Liver (tissue), 9 donors: ENCODE measurements around the gene NARS2. TPM values are rescaled to one million over a fixed set of nuclear protein-coding genes. Genes with fewer than 3 reads are reported as not detected.

Experiments used
- DNase-seq: peaks from one replicate; pipeline ENCODE4 v3.0.0-alpha.2; 2017; ENCODE audit warnings: low spot score
- H3K27ac ChIP-seq, 2 donors: one replicate each; pipeline ENCODE4 v1.7.0; 2013; ENCODE audit warnings: inconsistent platforms in 2 of 2, low read length in 2 of 2, control low read depth in 1 of 2, low read depth in 1 of 2, mild to moderate bottlenecking in 1 of 2
- H3K27me3 ChIP-seq, 4 donors: one replicate each; pipeline versions ENCODE4 v1.6.1 to v1.7.0; 2013; ENCODE audit warnings: low read length in 3 of 4, inconsistent platforms in 1 of 4, mild to moderate bottlenecking in 1 of 4, moderate library complexity in 1 of 4; ENCODE audit not compliant: control insufficient read depth in 4 of 4, insufficient read depth in 4 of 4
- H3K36me3 ChIP-seq, 4 donors: one replicate each; pipeline versions ENCODE4 v1.6.1 to v1.7.0; 2013; ENCODE audit warnings: low read length in 3 of 4, mild to moderate bottlenecking in 3 of 4, low read depth in 1 of 4, moderate library complexity in 1 of 4; ENCODE audit not compliant: control insufficient read depth in 4 of 4, insufficient read depth in 3 of 4
- H3K4me1 ChIP-seq, 4 donors: one replicate each; pipeline versions ENCODE4 v1.6.1 to v1.7.0; 2013; ENCODE audit warnings: low read length in 3 of 4, mild to moderate bottlenecking in 3 of 4, moderate library complexity in 1 of 4; ENCODE audit not compliant: control insufficient read depth in 4 of 4, insufficient read depth in 4 of 4
- H3K4me3 ChIP-seq, 3 donors: one replicate each; pipeline versions ENCODE4 v1.6.1 to v1.7.0; 2013; ENCODE audit warnings: low read length in 3 of 3, control low read depth in 1 of 3, low read depth in 1 of 3, mild to moderate bottlenecking in 1 of 3
- H3K9ac ChIP-seq, 2 donors: one replicate each; pipeline ENCODE4 v1.7.0; 2013; ENCODE audit warnings: low read length in 2 of 2, mild to moderate bottlenecking in 2 of 2, moderate library complexity in 2 of 2, control low read depth in 1 of 2, low read depth in 1 of 2
- H3K9me3 ChIP-seq, 4 donors: one replicate each; pipeline versions ENCODE4 v1.6.1 to v1.7.0; 2013; ENCODE audit warnings: low read length in 3 of 4; ENCODE audit not compliant: control insufficient read depth in 4 of 4
- CTCF ChIP-seq: fragments of 150-350 bp; IDR thresholded peaks from 2 replicates; pipeline ENCODE4 v1.5.1; 2017; ENCODE audit warnings: improper control_type of control experiment, low read depth, low read length; ENCODE audit not compliant: missing input control
- EGR1 ChIP-seq, 2 donors: IDR thresholded peaks; 2 replicates each; pipeline ENCODE4 v1.6.1; 2016 to 2018; ENCODE audit warnings: antibody characterized with exemption in 2 of 2, low read depth in 2 of 2
- FOXA1 ChIP-seq: IDR thresholded peaks from 2 replicates; pipeline ENCODE4 v1.6.1; 2016; ENCODE audit warnings: antibody characterized with exemption
- FOXA2 ChIP-seq: IDR thresholded peaks from 2 replicates; pipeline ENCODE4 v1.6.1; 2016; ENCODE audit warnings: antibody characterized with exemption
- GABPA ChIP-seq, 2 donors: IDR thresholded peaks in 1 of 2; conservative IDR thresholded peaks in 1 of 2; 2 replicates each; pipeline ENCODE4 v1.6.1; 2016; ENCODE audit warnings: antibody characterized with exemption in 2 of 2, mild to moderate bottlenecking in 1 of 2, moderate library complexity in 1 of 2
- HNF4A ChIP-seq, 2 donors: conservative IDR thresholded peaks; 2 replicates each; pipeline ENCODE4 v1.6.1; 2016; ENCODE audit warnings: antibody characterized with exemption in 2 of 2, mild to moderate bottlenecking in 2 of 2
- HNF4G ChIP-seq: IDR thresholded peaks from 2 replicates; pipeline ENCODE4 v1.6.1; 2016; ENCODE audit warnings: antibody characterized with exemption
- JUND ChIP-seq, 2 donors: IDR thresholded peaks; 2 replicates each; pipeline ENCODE4 v1.6.1; 2016; ENCODE audit warnings: antibody characterized with exemption in 2 of 2
- MAX ChIP-seq: IDR thresholded peaks from 2 replicates; pipeline ENCODE4 v1.6.1; 2016; ENCODE audit warnings: antibody characterized with exemption
- NR2F2 ChIP-seq: IDR thresholded peaks from 2 replicates; pipeline ENCODE4 v1.6.1; 2016; ENCODE audit warnings: antibody characterized with exemption
- RAD21 ChIP-seq, 2 donors: IDR thresholded peaks; 2 replicates each; pipeline ENCODE4 v1.6.1; 2016; ENCODE audit warnings: antibody characterized with exemption in 2 of 2, mild to moderate bottlenecking in 2 of 2
- RXRA ChIP-seq, 2 donors: IDR thresholded peaks; 2 replicates each; pipeline ENCODE4 v1.6.1; 2017 to 2018; ENCODE audit warnings: antibody characterized with exemption in 2 of 2, mild to moderate bottlenecking in 1 of 2
- SP1 ChIP-seq: IDR thresholded peaks from 2 replicates; pipeline ENCODE4 v1.6.1; 2018; ENCODE audit warnings: antibody characterized with exemption, mild to moderate bottlenecking
- TAF1 ChIP-seq: conservative IDR thresholded peaks from 2 replicates; pipeline ENCODE4 v1.6.1; 2016; ENCODE audit warnings: antibody characterized with exemption, mild to moderate bottlenecking
- YY1 ChIP-seq: IDR thresholded peaks from 2 replicates; pipeline ENCODE4 v1.6.1; 2016; ENCODE audit warnings: antibody characterized with exemption, mild to moderate bottlenecking
- WGBS: extraction: QIAGEN DNeasy Blood & Tissue Kit; methylation state at CpG from one replicate; pipeline ENCODE4 v1.1.7; 2013; 5-methylcytosine and 5-hydroxymethylcytosine counted together
- polyA plus RNA-seq, 2 donors: library from polyadenylated mRNA; stranded (reverse) in 1 of 2; unstranded in 1 of 2; fragments of 200-250 nt in 1 of 2; fragments of >200 nt in 1 of 2; fragmentation: Nextera tagmentation in 1 of 2; extraction: Ambion mirVana in 1 of 2; gene quantifications; one replicate each; pipeline versions ENCODE4 v1.2.1 to v1.2.3, GENCODE V29; 2013 to 2015
- total RNA-seq, 2 donors: library from RNA; depleted of rRNA; stranded (reverse); fragments of >200 nt; gene quantifications; one replicate each; pipeline ENCODE4 v1.2.3, GENCODE V29; 2014
- TF ChIP-seq, protein P1 (sequence below): IDR thresholded peaks from 2 replicates; pipeline ENCODE4 v1.6.1; 2016; ENCODE audit warnings: antibody characterized with exemption
- TF ChIP-seq, protein P2 (sequence below): IDR thresholded peaks from 2 replicates; pipeline ENCODE4 v1.6.1; 2016; ENCODE audit warnings: antibody characterized with exemption
- TF ChIP-seq, protein P3 (sequence below): IDR thresholded peaks from 2 replicates; pipeline ENCODE4 v1.6.1; 2016; ENCODE audit warnings: antibody characterized with exemption, mild to moderate bottlenecking
- donor health status: healthy.
- donor health status: healthy.
- donor health status: healthy.
- donor health status: healthy.
- donor health status: healthy.

The NARS2 gene
- total and polyA plus RNA-seq, 4 donors: 10.4 to 19.4 (median 11.8) TPM

DNA sequence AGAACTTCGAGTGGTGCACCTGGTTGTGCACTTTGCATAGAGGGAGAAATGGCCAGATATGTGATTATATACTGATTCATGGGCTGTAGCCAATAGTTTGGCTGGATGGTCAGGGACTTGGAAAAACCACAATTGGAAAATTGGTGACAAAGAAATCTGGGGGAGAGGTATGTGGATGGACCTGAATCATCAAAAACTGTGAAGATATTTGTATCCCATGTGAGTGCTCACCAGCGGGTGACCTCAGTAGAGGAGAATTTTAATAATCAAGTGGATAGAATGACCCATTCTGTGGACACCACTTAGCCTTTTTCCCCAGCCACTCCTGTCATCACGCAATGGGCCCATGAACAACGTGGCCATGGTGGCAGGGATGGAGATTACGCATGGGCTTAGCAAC lies 48.0 kb upstream of the NARS2 start:
- no peak for DNase-seq
- no peaks in the 10 kb centered on the region for H3K27me3 ChIP-seq
- 80% methylated on average over 5 of the region's 5 CpGs for WGBS

DNA sequence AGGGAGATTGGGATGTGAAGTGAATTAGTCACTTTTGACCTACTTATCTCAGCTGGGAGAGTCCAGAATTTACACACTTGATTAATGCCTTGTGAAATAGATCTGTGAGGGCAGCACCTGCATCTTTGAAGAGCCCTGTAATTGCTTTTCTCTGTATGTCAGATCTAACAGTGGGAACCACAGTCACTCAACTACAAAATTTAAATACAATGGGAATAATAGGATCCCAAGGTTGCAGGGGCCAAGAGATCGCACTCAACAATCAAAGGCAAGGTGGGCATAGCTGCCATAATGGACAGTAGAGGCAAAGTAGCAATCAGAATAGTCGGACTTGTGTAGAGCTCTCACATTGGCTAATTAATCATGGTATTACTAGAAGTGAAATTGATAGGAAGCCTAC lies 45.5 kb upstream of the NARS2 start:
- TF ChIP-seq, protein P1, sequence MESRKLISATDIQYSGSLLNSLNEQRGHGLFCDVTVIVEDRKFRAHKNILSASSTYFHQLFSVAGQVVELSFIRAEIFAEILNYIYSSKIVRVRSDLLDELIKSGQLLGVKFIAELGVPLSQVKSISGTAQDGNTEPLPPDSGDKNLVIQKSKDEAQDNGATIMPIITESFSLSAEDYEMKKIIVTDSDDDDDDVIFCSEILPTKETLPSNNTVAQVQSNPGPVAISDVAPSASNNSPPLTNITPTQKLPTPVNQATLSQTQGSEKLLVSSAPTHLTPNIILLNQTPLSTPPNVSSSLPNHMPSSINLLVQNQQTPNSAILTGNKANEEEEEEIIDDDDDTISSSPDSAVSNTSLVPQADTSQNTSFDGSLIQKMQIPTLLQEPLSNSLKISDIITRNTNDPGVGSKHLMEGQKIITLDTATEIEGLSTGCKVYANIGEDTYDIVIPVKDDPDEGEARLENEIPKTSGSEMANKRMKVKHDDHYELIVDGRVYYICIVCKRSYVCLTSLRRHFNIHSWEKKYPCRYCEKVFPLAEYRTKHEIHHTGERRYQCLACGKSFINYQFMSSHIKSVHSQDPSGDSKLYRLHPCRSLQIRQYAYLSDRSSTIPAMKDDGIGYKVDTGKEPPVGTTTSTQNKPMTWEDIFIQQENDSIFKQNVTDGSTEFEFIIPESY: no peak
- TF ChIP-seq HNF4G (no peak), SP1 (no peak), FOXA2 (no peak), JUND (IDR thresholded peaks at IDR 0.05) (no peak), RXRA (IDR thresholded peaks at IDR 0.05) (no peak), YY1 (no peak), HNF4A (conservative IDR thresholded peaks at IDR 0.05) (no peak)
- TF ChIP-seq, protein P2, sequence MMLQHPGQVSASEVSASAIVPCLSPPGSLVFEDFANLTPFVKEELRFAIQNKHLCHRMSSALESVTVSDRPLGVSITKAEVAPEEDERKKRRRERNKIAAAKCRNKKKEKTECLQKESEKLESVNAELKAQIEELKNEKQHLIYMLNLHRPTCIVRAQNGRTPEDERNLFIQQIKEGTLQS: no peak
- no peak for DNase-seq
- H3K4me3 ChIP-seq: no peak overlapping the region
- H3K9ac ChIP-seq: no peak overlapping the region
- no peaks in the 10 kb centered on the region for H3K27me3 ChIP-seq
- no peaks in the 10 kb centered on the region for H3K36me3 ChIP-seq
- WGBS: 84% methylated on average over 2 of the region's 2 CpGs
- H3K27ac ChIP-seq: no peak overlapping the region
- no peaks in the 10 kb centered on the region for H3K4me1 ChIP-seq
- peaks cover 0 to 6% (median 4%) of the 10 kb centered on the region in 4 donors for H3K9me3 ChIP-seq

More for the DNA sequence above, 48.0 kb upstream of the NARS2 start:
- no peak overlapping the region for H3K27ac ChIP-seq
- H3K9me3 ChIP-seq: peaks cover 0 to 6% (median 4%) of the 10 kb centered on the region in 4 donors
- TF ChIP-seq RAD21 (IDR thresholded peaks at IDR 0.05): no peak
- TF ChIP-seq HNF4A (conservative IDR thresholded peaks at IDR 0.05): no peak
- no peak for TF ChIP-seq RXRA (IDR thresholded peaks at IDR 0.05)
- no peaks in the 10 kb centered on the region for H3K36me3 ChIP-seq
- H3K4me1 ChIP-seq: no peaks in the 10 kb centered on the region
- no peak overlapping the region for H3K4me3 ChIP-seq
- H3K9ac ChIP-seq: no peak overlapping the region

DNA sequence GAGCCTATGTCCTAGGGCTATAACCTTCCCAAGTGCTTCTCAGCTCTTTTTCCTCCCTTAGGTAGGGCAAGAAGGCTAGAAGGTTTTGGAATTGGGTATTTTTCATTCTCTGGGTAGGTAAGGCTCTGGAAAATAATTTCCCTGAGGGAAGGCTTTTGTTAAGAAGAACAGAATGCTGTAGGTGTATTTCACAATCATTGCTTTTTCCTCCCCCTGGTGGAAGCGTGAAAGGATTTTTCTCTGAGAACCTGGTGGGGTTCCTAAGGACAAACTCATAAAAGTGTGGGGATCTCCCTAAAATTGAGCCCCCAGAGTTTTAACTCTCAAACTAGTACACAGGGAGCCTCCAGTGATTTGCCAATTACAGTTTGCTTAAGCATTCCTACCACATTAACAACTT lies 41.1 kb upstream of the NARS2 start:
- H3K27ac ChIP-seq: no peak overlapping the region
- H3K9me3 ChIP-seq: peaks cover 0 to 5% (median 4%) of the 10 kb centered on the region in 4 donors
- no peak overlapping the region for H3K9ac ChIP-seq
- no peak for TF ChIP-seq EGR1 (IDR thresholded peaks at IDR 0.05; ENCODE audit: low read depth in 2 of 2)
- TF ChIP-seq, protein P3, sequence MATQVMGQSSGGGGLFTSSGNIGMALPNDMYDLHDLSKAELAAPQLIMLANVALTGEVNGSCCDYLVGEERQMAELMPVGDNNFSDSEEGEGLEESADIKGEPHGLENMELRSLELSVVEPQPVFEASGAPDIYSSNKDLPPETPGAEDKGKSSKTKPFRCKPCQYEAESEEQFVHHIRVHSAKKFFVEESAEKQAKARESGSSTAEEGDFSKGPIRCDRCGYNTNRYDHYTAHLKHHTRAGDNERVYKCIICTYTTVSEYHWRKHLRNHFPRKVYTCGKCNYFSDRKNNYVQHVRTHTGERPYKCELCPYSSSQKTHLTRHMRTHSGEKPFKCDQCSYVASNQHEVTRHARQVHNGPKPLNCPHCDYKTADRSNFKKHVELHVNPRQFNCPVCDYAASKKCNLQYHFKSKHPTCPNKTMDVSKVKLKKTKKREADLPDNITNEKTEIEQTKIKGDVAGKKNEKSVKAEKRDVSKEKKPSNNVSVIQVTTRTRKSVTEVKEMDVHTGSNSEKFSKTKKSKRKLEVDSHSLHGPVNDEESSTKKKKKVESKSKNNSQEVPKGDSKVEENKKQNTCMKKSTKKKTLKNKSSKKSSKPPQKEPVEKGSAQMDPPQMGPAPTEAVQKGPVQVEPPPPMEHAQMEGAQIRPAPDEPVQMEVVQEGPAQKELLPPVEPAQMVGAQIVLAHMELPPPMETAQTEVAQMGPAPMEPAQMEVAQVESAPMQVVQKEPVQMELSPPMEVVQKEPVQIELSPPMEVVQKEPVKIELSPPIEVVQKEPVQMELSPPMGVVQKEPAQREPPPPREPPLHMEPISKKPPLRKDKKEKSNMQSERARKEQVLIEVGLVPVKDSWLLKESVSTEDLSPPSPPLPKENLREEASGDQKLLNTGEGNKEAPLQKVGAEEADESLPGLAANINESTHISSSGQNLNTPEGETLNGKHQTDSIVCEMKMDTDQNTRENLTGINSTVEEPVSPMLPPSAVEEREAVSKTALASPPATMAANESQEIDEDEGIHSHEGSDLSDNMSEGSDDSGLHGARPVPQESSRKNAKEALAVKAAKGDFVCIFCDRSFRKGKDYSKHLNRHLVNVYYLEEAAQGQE: no peak
- no peak for TF ChIP-seq NR2F2
- TF ChIP-seq RXRA (IDR thresholded peaks at IDR 0.05): no peak
- TF ChIP-seq JUND (IDR thresholded peaks at IDR 0.05): no peak
- no peak for TF ChIP-seq FOXA1
- TF ChIP-seq, protein P2: no peak
- TF ChIP-seq FOXA2: no peak
- TF ChIP-seq MAX: no peak
- TF ChIP-seq GABPA (IDR thresholded peaks at IDR 0.05 in 1 of 2, conservative IDR thresholded peaks at IDR 0.05 in 1 of 2): no peak
- no peak for TF ChIP-seq TAF1
- no peak for TF ChIP-seq CTCF
- no peak for TF ChIP-seq RAD21 (IDR thresholded peaks at IDR 0.05)
- TF ChIP-seq SP1: no peak
- TF ChIP-seq, protein P1: no peak
- TF ChIP-seq HNF4G: no peak
- no peak for TF ChIP-seq YY1
- no peak for TF ChIP-seq HNF4A (conservative IDR thresholded peaks at IDR 0.05)
- no peak overlapping the region for H3K4me3 ChIP-seq
- no peaks in the 10 kb centered on the region for H3K36me3 ChIP-seq
- H3K27me3 ChIP-seq: no peaks in the 10 kb centered on the region
- no peak for DNase-seq
- no peaks in the 10 kb centered on the region for H3K4me1 ChIP-seq
- WGBS: 88% methylated on average over 1 of the region's 1 CpG
